K562 (cell line): ENCODE measurements around the gene RTN4. TPM values are rescaled to one million over a fixed set of nuclear protein-coding genes. Genes with fewer than 3 reads are reported as not detected.

Experiments
- ATAC-seq: fragments of 200-7000 bp; cut with Tn5 transposase; 3 replicates; pipeline ENCODE4 v1.9.1; 2020; ENCODE audit warnings: moderate library complexity
- BruUV-seq: library from RNA; stranded (reverse); fragments of 400-500 nt; replicated peaks from 2 replicates; lab custom pipeline; 2021; lab: Mats Ljungman, UMichigan
- CTCF ChIA-PET: fragments of 300-600 bp; formaldehyde crosslinking; extraction: SDS; loops from one replicate; lab custom pipeline; 2021; ENCODE audit warnings: low intra/inter-chr PET ratio; lab: Yijun Ruan, JAX
- POLR2A ChIA-PET: fragments of 300-600, 350-650 bp; sonication (Branson Sonifier 250); formaldehyde crosslinking; extraction: SDS; loops from one replicate; lab custom pipeline; 2021; ENCODE audit warnings: antibody characterized with exemption, inconsistent platforms; lab: Yijun Ruan, JAX
- DNase-seq, 4 experiments: peaks; one replicate each; pipeline versions ENCODE4 v3.0.0 to v3.0.0-alpha.2; 2011 to 2018; ENCODE audit warnings: low spot score in 3 of 4, mixed read lengths in 3 of 4; ENCODE audit errors: extremely low read depth in 1 of 4
- FAIRE-seq: peaks from 2 replicates; lab custom pipeline; 2011; peaks lifted over from hg19 to GRCh38; lab: Jason Lieb, UNC
- H2AFZ ChIP-seq: 2 replicates; pipeline ENCODE4 v1.6.0; 2011; ENCODE audit warnings: low read depth, low read length, control low read depth, inconsistent platforms
- H3K27ac ChIP-seq: fragments of 200-600 bp; 3 replicates; pipeline ENCODE4 v1.8.0; 2011; ENCODE audit warnings: low read depth, mild to moderate bottlenecking, control low read depth, inconsistent platforms, low read length, moderate library complexity, mixed read lengths; ENCODE audit errors: extremely low read depth
- H3K27me3 ChIP-seq, 2 experiments: fragments of 300-600 bp in 1 of 2; 2 replicates in 1 of 2; 3 replicates in 1 of 2; pipeline versions ENCODE4 v1.6.0 to v1.8.0; 2011; ENCODE audit warnings: inconsistent platforms in 2 of 2, low read length in 2 of 2, mild to moderate bottlenecking in 1 of 2, mixed read lengths in 1 of 2, moderate library complexity in 1 of 2; ENCODE audit not compliant: control insufficient read depth in 2 of 2, insufficient read depth in 2 of 2
- H3K36me3 ChIP-seq: fragments of 300-600 bp; 3 replicates; pipeline ENCODE4 v1.8.0; 2011; ENCODE audit warnings: mild to moderate bottlenecking, low read length, inconsistent platforms; ENCODE audit not compliant: control insufficient read depth, insufficient read depth
- H3K4me1 ChIP-seq, 2 experiments: fragments of 200-600 bp in 1 of 2; replicated peaks in 1 of 2; 2 replicates in 1 of 2; 3 replicates in 1 of 2; pipeline versions ENCODE4 v1.5.1 to v1.8.0; 2011; ENCODE audit warnings: inconsistent platforms in 2 of 2, low read length in 2 of 2, mild to moderate bottlenecking in 1 of 2, mixed read lengths in 1 of 2, moderate library complexity in 1 of 2; ENCODE audit not compliant: control insufficient read depth in 2 of 2, insufficient read depth in 2 of 2
- H3K4me2 ChIP-seq: 2 replicates; pipeline ENCODE4 v1.6.1; 2011; ENCODE audit warnings: low read length, control low read depth, inconsistent platforms, mixed read lengths; ENCODE audit not compliant: insufficient read depth
- H3K4me3 ChIP-seq: fragments of 200-600 bp; sonication (generic), shearing (Covaris generic); 2 replicates; pipeline ENCODE4 v1.5.1; 2016; ENCODE audit warnings: control low read depth, inconsistent platforms
- H3K79me2 ChIP-seq: fragments of 200-600 bp; 3 replicates; pipeline ENCODE4 v1.8.0; 2011; ENCODE audit warnings: low read length, inconsistent platforms; ENCODE audit not compliant: control insufficient read depth, insufficient read depth
- H3K9ac ChIP-seq, 2 experiments: 2 replicates each; pipeline versions ENCODE4 v1.6.0 to v1.6.1; 2011; ENCODE audit warnings: low read depth in 2 of 2, low read length in 2 of 2, control low read depth in 1 of 2, inconsistent platforms in 1 of 2, mild to moderate bottlenecking in 1 of 2, mixed read lengths in 1 of 2; ENCODE audit not compliant: insufficient read depth in 1 of 2
- H3K9me1 ChIP-seq: one replicate; pipeline ENCODE4 v1.6.0; 2011; ENCODE audit warnings: inconsistent platforms, mild to moderate bottlenecking, low read length, moderate library complexity; ENCODE audit not compliant: control insufficient read depth, insufficient read depth
- H3K9me3 ChIP-seq: replicated peaks from 2 replicates; pipeline ENCODE4 v1.5.1; 2011; ENCODE audit warnings: low read depth, low read length, inconsistent platforms; ENCODE audit not compliant: control insufficient read depth, insufficient read depth
- H4K20me1 ChIP-seq: replicated peaks from 2 replicates; pipeline ENCODE4 v1.6.1; 2011; ENCODE audit warnings: low read length, inconsistent platforms, mixed read lengths; ENCODE audit not compliant: control insufficient read depth, insufficient read depth
- BMI1 ChIP-seq: fragments of 150-350 bp; IDR thresholded peaks from 2 replicates; pipeline ENCODE4 v1.6.1; 2014; ENCODE audit warnings: low read length
- CBX1 ChIP-seq: sonication (generic); IDR thresholded peaks from 2 replicates; pipeline ENCODE4 v1.6.1; 2016; ENCODE audit warnings: antibody characterized with exemption, low read depth, mild to moderate bottlenecking
- DIDO1 ChIP-seq: fragments of 450-650 bp; IDR thresholded peaks from 2 replicates; pipeline ENCODE4 v1.6.1; 2016; ENCODE audit warnings: low read depth, missing biosample characterization, missing genetic modification characterization
- ELF1 ChIP-seq: fragments of 200-800 bp; sonication (Bioruptor generic); IDR thresholded peaks from 2 replicates; pipeline ENCODE4 v1.6.1; 2016; ENCODE audit warnings: missing genetic modification characterization, missing compliant biosample characterization
- KLF10 ChIP-seq: fragments of 250-450 bp; sonication (Bioruptor Pico); IDR thresholded peaks from 2 replicates; pipeline ENCODE4 v1.6.1; 2021; ENCODE audit warnings: matching md5 sums
- MTA3 ChIP-seq: fragments of 450-650 bp; formaldehyde crosslinking; IDR thresholded peaks from 2 replicates; pipeline ENCODE4 v1.6.1; 2017; ENCODE audit warnings: mild to moderate bottlenecking, borderline replicate concordance
- NELFE ChIP-seq: IDR thresholded peaks from 2 replicates; pipeline ENCODE4 v1.6.1; 2011; ENCODE audit warnings: mild to moderate bottlenecking; ENCODE audit not compliant: insufficient read depth, insufficient read length
- RCOR1 ChIP-seq, 2 experiments: IDR thresholded peaks; 2 replicates each; pipeline ENCODE4 v1.6.1; 2012; ENCODE audit warnings: low read depth in 2 of 2, low read length in 2 of 2, borderline replicate concordance in 1 of 2, improper control_type of control experiment in 1 of 2
- SMAD2 ChIP-seq: fragments of 150-350 bp; IDR thresholded peaks from 2 replicates; pipeline ENCODE4 v1.6.1; 2014; ENCODE audit warnings: low read depth, mild to moderate bottlenecking, low read length
- ZNF41 ChIP-seq: fragments of 250-450 bp; sonication (Bioruptor Pico); conservative IDR thresholded peaks from 2 replicates; pipeline ENCODE4 v1.4.0; 2020; ENCODE audit warnings: mild to moderate bottlenecking
- ZNF57 ChIP-seq: fragments of 450-650 bp; formaldehyde crosslinking; IDR thresholded peaks from 2 replicates; pipeline ENCODE4 v1.4.0; 2020; ENCODE audit warnings: mild to moderate bottlenecking, moderate library complexity
- ZNF707 ChIP-seq: fragments of 250-450 bp; sonication (Bioruptor Pico); conservative IDR thresholded peaks from 2 replicates; pipeline ENCODE4 v1.8.0; 2022; ENCODE audit warnings: inconsistent platforms, mild to moderate bottlenecking, moderate library complexity
- WGBS: fragments of 100-300 bp; shearing (Covaris generic); methylation state at CpG from one replicate; pipeline ENCODE4 v1.1.6; 2016; ENCODE audit warnings: low coverage, mixed read lengths; ENCODE audit not compliant: insufficient coverage; ENCODE audit errors: missing lambda C conversion rate; 5-methylcytosine and 5-hydroxymethylcytosine counted together
- in situ Hi-C: fragments of 300-500 bp; cut with MboI; formaldehyde crosslinking; loops from 4 replicates; pipeline ENCODE4 v1.15.0; 2018; ENCODE audit warnings: inconsistent platforms, mixed read lengths
- intact Hi-C: fragments of 100-400 bp; cut with micrococcal nuclease; formaldehyde crosslinking; loops from 2 replicates; pipeline ENCODE4 v1.14.2; 2022
- polyA plus RNA-seq, 8 experiments: library from polyadenylated mRNA; depleted of rRNA in 4 of 8; stranded (reverse) in 5 of 8; unstranded in 3 of 8; fragments of >200 nt; fragmentation: Nextera tagmentation in 2 of 8; fragmentation: Illumina TruSeq in 1 of 8; extraction: Ambion mirVana in 2 of 8; extraction: Trizol in 1 of 8; gene quantifications; 2 replicates each; pipeline versions ENCODE4 v1.2.1 to v1.2.3, GENCODE V29; 2011 to 2014; ENCODE audit warnings: inconsistent platforms in 1 of 8, missing spikeins in 1 of 8
- total RNA-seq, 7 experiments: library from RNA; depleted of rRNA in 6 of 7; stranded (reverse); fragments of >200 nt in 6 of 7; fragmentation: Illumina TruSeq in 2 of 7; extraction: Trizol in 2 of 7; gene quantifications; 2 replicates each; pipeline versions ENCODE4 v1.2.1 to v1.2.3, GENCODE V29; 2011 to 2021; ENCODE audit warnings: low replicate concordance in 1 of 7
- TF ChIP-seq, protein P1 (sequence below): sonication (generic); formaldehyde crosslinking; IDR thresholded peaks from 2 replicates; pipeline ENCODE4 v1.8.1; 2023; ENCODE audit warnings: missing genetic modification reagents, mild to moderate bottlenecking, borderline replicate concordance
- TF ChIP-seq, protein P2 (sequence below): fragments of 150-350 bp; conservative IDR thresholded peaks from 2 replicates; pipeline ENCODE4 v1.6.1; 2014; ENCODE audit warnings: low read length
- TF ChIP-seq, protein P3 (sequence below): fragments of 250-450 bp; sonication (Bioruptor Pico); IDR thresholded peaks from 2 replicates; pipeline ENCODE4 v1.6.1; 2021; ENCODE audit warnings: mild to moderate bottlenecking

Gene RTN4
- total and polyA plus RNA-seq, 9 of the 15 experiments (the other 6 are each of a cell fraction or from before 2014, with no cell fraction given), result 73.0 to 248 (median 116) TPM

DNA sequence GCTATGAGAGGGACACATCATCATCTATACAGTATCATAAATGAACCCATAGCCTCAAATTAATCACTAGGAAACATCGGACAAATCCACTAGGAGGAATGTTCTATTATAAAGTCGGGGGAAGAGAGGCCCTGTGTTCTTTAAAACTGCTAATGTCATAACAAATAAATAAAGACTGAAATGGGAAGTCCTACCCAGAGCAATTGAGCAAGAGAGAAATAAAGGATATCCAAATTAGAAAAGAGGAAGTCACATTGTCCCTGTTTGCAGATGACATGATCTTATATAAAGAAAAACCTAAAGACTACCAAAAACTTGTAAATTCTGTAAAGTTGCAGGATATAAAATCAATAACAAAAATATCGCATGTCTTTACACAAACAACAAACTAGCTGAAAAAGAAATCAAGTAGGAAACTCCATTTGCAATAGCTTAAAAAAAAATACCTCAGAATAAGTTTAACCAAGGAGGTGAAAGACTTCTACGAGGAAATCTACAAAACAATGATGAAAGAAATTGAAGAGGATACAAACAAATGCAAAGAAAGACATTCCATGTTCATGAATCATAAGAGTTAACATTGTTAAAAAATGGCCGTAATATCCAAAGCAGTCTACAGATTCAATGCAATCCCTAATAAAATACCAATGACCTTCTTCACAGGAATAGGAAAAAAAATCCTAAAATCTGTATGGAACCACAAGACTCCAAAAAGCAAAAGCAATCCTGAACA is 30.6 kb downstream of the RTN4 start:
- ChIA-PET CTCF (interaction anchor here (0.6 kb wide), 1 partner anchor 164 kb away, joined by 3 read pairs; no protein-coding TSS in a partner anchor), POLR2A (interaction anchor here (1.0 to 1.8 kb wide), 6 partner anchors 9 to 175 kb away, joined by 3 to 6 read pairs (median 3); no protein-coding TSS in a partner anchor)
- Histone ChIP-seq H3K79me2 (peaks cover 100% of the 10 kb centered on the region), H3K27ac (no peak overlapping the region), H3K4me1 (peaks cover 0 to 14% of the 10 kb centered on the region in 2 experiments; a peak in 1 of 5 replicates), H3K9me3 (no peaks in the 10 kb centered on the region), H3K9me1 (peaks cover 15% of the 10 kb centered on the region), H3K36me3 (peaks cover 42% of the 10 kb centered on the region), H3K4me2 (no peak overlapping the region), H3K27me3 (no peaks in the 10 kb centered on the region), H3K4me3 (no peak overlapping the region), H3K9ac (no peak overlapping the region), H2AFZ (no peak overlapping the region), H4K20me1 (peaks cover 31% of the 10 kb centered on the region)
- DNase-seq (no peak), ATAC-seq (no peak), FAIRE-seq (no peak)
- intact Hi-C loops (no loop called here), in situ Hi-C loops (no loop called here)
- BruUV-seq, result no TSS peak
- WGBS, result 76% methylated on average over 5 of the region's 5 CpGs
- TF ChIP-seq ZNF41 (CRISPR knock-in tag) (no peak), KLF10 (CRISPR knock-in tag) (no peak), CBX1 (no peak), SMAD2 (no peak), DIDO1 (tag) (no peak), MTA3 (no peak), ZNF57 (CRISPR knock-in tag) (no peak), BMI1 (no peak), ZNF707 (CRISPR knock-in tag) (no peak), ELF1 (tag) (no peak), RCOR1 (IDR thresholded peaks at IDR 0.05; ENCODE audit: borderline replicate concordance in 1 of 2, low read depth in 2 of 2, low read length in 2 of 2) (no peak), NELFE (no peak)
- TF ChIP-seq, protein P1, sequence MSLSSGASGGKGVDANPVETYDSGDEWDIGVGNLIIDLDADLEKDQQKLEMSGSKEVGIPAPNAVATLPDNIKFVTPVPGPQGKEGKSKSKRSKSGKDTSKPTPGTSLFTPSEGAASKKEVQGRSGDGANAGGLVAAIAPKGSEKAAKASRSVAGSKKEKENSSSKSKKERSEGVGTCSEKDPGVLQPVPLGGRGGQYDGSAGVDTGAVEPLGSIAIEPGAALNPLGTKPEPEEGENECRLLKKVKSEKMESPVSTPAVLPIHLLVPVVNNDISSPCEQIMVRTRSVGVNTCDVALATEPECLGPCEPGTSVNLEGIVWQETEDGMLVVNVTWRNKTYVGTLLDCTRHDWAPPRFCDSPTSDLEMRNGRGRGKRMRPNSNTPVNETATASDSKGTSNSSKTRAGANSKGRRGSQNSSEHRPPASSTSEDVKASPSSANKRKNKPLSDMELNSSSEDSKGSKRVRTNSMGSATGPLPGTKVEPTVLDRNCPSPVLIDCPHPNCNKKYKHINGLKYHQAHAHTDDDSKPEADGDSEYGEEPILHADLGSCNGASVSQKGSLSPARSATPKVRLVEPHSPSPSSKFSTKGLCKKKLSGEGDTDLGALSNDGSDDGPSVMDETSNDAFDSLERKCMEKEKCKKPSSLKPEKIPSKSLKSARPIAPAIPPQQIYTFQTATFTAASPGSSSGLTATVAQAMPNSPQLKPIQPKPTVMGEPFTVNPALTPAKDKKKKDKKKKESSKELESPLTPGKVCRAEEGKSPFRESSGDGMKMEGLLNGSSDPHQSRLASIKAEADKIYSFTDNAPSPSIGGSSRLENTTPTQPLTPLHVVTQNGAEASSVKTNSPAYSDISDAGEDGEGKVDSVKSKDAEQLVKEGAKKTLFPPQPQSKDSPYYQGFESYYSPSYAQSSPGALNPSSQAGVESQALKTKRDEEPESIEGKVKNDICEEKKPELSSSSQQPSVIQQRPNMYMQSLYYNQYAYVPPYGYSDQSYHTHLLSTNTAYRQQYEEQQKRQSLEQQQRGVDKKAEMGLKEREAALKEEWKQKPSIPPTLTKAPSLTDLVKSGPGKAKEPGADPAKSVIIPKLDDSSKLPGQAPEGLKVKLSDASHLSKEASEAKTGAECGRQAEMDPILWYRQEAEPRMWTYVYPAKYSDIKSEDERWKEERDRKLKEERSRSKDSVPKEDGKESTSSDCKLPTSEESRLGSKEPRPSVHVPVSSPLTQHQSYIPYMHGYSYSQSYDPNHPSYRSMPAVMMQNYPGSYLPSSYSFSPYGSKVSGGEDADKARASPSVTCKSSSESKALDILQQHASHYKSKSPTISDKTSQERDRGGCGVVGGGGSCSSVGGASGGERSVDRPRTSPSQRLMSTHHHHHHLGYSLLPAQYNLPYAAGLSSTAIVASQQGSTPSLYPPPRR (CRISPR knock-in tag), result no peak
- TF ChIP-seq, protein P2, sequence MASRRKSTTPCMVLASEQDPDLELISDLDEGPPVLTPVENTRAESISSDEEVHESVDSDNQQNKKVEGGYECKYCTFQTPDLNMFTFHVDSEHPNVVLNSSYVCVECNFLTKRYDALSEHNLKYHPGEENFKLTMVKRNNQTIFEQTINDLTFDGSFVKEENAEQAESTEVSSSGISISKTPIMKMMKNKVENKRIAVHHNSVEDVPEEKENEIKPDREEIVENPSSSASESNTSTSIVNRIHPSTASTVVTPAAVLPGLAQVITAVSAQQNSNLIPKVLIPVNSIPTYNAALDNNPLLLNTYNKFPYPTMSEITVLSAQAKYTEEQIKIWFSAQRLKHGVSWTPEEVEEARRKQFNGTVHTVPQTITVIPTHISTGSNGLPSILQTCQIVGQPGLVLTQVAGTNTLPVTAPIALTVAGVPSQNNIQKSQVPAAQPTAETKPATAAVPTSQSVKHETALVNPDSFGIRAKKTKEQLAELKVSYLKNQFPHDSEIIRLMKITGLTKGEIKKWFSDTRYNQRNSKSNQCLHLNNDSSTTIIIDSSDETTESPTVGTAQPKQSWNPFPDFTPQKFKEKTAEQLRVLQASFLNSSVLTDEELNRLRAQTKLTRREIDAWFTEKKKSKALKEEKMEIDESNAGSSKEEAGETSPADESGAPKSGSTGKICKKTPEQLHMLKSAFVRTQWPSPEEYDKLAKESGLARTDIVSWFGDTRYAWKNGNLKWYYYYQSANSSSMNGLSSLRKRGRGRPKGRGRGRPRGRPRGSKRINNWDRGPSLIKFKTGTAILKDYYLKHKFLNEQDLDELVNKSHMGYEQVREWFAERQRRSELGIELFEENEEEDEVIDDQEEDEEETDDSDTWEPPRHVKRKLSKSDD, result no peak
- TF ChIP-seq, protein P3, sequence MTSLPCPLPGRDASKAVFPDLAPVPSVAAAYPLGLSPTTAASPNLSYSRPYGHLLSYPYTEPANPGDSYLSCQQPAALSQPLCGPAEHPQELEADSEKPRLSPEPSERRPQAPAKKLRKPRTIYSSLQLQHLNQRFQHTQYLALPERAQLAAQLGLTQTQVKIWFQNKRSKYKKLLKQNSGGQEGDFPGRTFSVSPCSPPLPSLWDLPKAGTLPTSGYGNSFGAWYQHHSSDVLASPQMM (CRISPR knock-in tag), result no peak
